Choroid plexus epithelial cell (primary cell): ENCODE results near the gene NQO2.
A peak's percentile ranks its signal among the peaks of the same experiment; 100 is the strongest.

ENCODE experiments used
- DNase-seq: peaks from one replicate; pipeline ENCODE4 v3.0.0-alpha.2; 2010; ENCODE audit warnings: low read depth
- H3K4me3 ChIP-seq: 2 replicates; pipeline ENCODE4 v1.5.1; 2011; ENCODE audit warnings: low read depth, mild to moderate bottlenecking, control low read depth, low read length, moderate library complexity
- CTCF ChIP-seq: conservative IDR thresholded peaks from 2 replicates; pipeline ENCODE4 v1.5.1; 2011; ENCODE audit warnings: low read depth, mild to moderate bottlenecking, control low read depth, inconsistent platforms, low read length, moderate library complexity

The NQO2 gene, protein sequence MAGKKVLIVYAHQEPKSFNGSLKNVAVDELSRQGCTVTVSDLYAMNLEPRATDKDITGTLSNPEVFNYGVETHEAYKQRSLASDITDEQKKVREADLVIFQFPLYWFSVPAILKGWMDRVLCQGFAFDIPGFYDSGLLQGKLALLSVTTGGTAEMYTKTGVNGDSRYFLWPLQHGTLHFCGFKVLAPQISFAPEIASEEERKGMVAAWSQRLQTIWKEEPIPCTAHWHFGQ

GRCh38 chr6:2999618-3000557 lies at the start of gene NQO2:
NQO2 (plus strand) TSS chr6:2999894; CDS start chr6:3006553, 6,659 bp downstream.
- peak within 1 kb of the TSS; percentile 83 for H3K4me3 ChIP-seq
- peak; percentile 84 for DNase-seq
- no peak for TF ChIP-seq CTCF

DNA sequence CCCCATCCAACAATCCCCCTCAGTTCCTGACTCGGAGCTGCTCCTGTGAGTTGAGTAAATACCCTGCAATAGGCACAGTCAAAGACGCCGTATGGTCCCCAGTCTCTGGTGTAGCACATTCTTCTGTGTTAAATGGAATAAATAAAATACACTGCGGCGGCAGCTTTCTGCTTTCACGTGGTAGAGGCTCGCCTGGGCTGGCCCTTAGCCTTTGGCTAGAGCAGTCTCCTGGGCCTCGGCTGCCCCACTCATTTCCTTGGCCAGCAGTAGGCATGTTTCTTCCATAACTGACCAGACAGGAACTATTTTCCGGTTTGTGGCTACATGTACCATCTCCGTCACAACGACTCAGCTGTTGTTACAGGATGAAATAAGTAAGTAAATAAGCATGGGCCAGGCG lies 49.0 kb upstream of the NQO2 start:
- no peak for DNase-seq
- H3K4me3 ChIP-seq = no peak overlapping the region
- TF ChIP-seq CTCF = no peak

DNA sequence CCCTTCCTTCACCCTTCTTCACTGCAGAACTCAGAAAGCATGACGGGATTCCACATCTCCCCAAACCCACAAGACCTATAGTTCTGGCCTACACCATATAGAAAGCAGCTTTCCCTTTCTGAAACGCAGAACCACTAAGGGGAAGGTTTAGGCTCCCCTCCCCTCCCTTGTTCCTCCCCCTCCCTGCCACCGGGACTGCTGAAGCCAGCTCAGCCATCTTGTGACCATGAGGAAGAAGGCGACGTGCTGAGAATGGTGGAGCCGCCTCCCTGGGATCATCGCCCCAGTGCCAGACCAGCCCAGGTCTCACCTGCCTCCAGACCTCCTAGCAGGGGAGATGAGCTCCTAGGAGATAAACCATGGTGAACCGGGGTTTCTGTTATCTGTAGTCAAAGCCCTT lies 48.0 kb upstream of the NQO2 start:
- no peak for DNase-seq
- no peak for TF ChIP-seq CTCF

DNA sequence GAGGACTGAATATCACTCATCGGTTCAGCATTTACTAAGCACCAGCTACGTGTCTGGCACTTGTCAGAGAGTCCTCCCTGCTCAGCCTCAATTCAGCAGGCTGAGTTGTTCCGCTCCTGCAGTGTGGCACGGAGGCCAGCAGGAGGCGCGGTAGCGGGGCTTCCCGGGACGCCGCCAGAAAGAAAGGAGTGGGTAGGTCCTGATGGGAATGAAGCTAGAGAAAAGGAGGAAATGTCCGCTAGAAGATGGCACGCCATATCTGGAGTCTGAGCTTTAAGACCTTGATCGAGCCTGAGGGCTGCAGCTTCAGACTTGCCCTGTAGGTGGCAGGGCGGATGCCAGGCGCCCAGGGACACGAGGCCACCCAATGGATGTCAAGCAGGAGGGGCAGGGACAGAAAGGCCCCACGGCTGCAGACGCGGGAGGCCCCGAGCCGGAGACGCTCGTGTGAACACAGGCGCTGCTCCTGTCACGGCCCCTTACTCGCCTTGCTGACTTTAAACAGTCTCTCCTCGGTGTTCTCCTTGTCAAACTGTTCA lies 47.1 kb upstream of the NQO2 start:
- TF ChIP-seq CTCF = peak; percentile 98
- DNase-seq = peak; percentile 83
- peak overlapping the region; percentile 47 for H3K4me3 ChIP-seq

More for the DNA sequence above, 48.0 kb upstream of the NQO2 start:
- H3K4me3 ChIP-seq = no peak overlapping the region

- peak overlapping the region; percentile 47 for H3K4me3 ChIP-seq
- no peak for DNase-seq
- TF ChIP-seq CTCF = no peak
These were observed 46.6 kb upstream of the NQO2 start for GRCh38 chr6:2953098-2953497.

DNA sequence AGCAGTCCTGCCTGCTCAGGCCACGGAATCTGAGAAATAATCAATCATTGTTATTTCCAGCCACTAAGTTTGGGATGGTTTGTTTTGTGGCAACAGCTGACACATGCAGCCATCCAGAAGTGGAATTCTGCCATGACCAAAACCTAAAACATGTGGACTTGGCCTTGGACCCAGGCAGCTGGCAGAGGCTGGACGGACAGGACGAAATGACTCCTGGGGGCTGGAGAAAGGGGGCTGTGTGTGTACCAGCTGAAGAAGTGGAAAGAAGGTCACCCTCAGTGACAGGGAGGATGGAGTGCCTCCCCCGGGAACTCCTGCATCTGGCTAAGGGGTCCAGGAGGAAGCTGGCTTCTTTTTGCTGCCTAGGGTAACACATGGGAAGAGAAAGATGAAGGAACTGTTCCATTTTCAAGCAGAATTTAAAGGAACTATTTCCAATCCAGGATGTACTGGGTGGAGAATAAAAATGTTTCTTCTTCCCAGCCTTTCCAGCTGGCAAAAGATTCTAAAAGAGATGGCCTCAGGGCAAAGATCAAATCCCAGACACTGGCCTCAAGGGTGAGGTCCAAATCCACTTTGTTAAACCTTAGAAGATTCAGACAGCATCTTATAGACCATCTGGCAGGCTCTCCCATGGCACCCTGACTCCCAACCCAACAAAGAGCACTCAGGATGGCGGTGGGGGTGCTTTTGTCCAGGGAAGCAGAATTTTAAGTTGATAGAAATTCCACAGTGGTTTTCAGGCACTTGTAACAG lies 42.6 kb upstream of the NQO2 start:
- no peak for TF ChIP-seq CTCF
- no peak overlapping the region for H3K4me3 ChIP-seq
- DNase-seq = no peak
